GM12864 (cell line): Measurements from ENCODE around the gene HOXB3.

Experiments
- DNase-seq: peaks from one replicate; pipeline ENCODE4 v3.0.0-alpha.2; 2011; ENCODE audit warnings: low read depth
- H3K4me3 ChIP-seq: 2 replicates; pipeline ENCODE4 v1.5.1; 2011; ENCODE audit warnings: mild to moderate bottlenecking, low read depth, low read length, control low read depth
- CTCF ChIP-seq: IDR thresholded peaks from 2 replicates; pipeline ENCODE4 v1.5.1; 2011; ENCODE audit warnings: low read depth, mild to moderate bottlenecking, moderate library complexity, low read length, control low read depth, inconsistent platforms; ENCODE audit errors: missing control alignments

HOXB3 gene

GRCh38 chr17:48565925-48566710 lies 23.9 kb downstream of the HOXB3 start:
- H3K4me3 ChIP-seq, result no peak overlapping the region
- TF ChIP-seq CTCF, result no peak
- no peak for DNase-seq

GRCh38 chr17:48565022-48565554 lies 25.0 kb downstream of the HOXB3 start:
- TF ChIP-seq CTCF, result no peak
- H3K4me3 ChIP-seq, result no peak overlapping the region
- DNase-seq, result no peak

GRCh38 chr17:48564188-48565021 lies 25.6 kb downstream of the HOXB3 start:
- no peak overlapping the region for H3K4me3 ChIP-seq
- DNase-seq, result no peak
- TF ChIP-seq CTCF, result no peak

GRCh38 chr17:48563867-48564187 lies 26.2 kb downstream of the HOXB3 start:
- DNase-seq, result no peak
- TF ChIP-seq CTCF, result no peak
- H3K4me3 ChIP-seq, result no peak overlapping the region

GRCh38 chr17:48563385-48563838 lies 26.6 kb downstream of the HOXB3 start:
- no peak overlapping the region for H3K4me3 ChIP-seq
- TF ChIP-seq CTCF, result no peak

GRCh38 chr17:48562934-48563333 lies 27.1 kb downstream of the HOXB3 start:
- H3K4me3 ChIP-seq, result no peak overlapping the region
- TF ChIP-seq CTCF, result no peak
- DNase-seq, result no peak

More at GRCh38 chr17:48563385-48563838, 26.6 kb downstream of the HOXB3 start:
- no peak for DNase-seq
